ENCODE measurements around the gene GJD3. TPM values are rescaled to one million over a fixed set of nuclear protein-coding genes. Genes with fewer than 3 reads are reported as not detected.

The GJD3 gene
- total RNA-seq, 1 experiment from 2014 or later, result not detected

DNA sequence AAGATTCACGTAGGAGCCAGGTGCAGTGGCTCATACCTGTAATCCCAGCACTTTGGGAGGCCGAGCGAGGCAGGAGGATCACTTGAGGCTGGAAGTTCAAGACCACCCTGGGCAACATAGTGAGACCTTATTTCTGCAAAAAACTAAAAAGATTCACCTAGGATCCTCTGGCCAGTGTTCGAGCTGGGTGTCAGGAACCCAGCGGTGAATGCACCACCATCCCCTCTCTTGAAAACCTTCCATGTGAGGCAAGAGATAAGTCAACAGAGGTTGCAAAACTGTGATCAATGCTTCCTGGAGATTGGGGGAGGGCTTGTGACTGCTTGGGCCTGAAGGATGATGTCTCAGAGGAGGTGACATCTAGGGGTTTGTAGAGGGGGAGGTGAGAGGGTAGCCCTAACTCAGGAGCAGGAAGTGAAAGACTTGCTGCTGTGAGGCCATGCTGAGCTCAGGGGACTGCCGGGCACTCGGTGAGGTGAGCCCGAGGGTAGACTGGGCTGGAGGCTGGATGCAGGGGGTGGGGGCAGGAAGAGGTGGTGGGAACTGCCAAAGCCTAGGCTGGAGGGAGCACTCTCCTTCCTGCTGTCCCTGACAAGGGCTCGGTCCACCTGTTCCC, 11.7 kb downstream of the GJD3 start:
- TF ChIP-seq, protein P1, sequence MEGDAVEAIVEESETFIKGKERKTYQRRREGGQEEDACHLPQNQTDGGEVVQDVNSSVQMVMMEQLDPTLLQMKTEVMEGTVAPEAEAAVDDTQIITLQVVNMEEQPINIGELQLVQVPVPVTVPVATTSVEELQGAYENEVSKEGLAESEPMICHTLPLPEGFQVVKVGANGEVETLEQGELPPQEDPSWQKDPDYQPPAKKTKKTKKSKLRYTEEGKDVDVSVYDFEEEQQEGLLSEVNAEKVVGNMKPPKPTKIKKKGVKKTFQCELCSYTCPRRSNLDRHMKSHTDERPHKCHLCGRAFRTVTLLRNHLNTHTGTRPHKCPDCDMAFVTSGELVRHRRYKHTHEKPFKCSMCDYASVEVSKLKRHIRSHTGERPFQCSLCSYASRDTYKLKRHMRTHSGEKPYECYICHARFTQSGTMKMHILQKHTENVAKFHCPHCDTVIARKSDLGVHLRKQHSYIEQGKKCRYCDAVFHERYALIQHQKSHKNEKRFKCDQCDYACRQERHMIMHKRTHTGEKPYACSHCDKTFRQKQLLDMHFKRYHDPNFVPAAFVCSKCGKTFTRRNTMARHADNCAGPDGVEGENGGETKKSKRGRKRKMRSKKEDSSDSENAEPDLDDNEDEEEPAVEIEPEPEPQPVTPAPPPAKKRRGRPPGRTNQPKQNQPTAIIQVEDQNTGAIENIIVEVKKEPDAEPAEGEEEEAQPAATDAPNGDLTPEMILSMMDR (conservative IDR thresholded peaks at IDR 0.05), result no peak
- Histone ChIP-seq H2BK5ac (ENCODE audit: insufficient read length, low read length) (no peak overlapping the region), H3K79me1 (ENCODE audit: insufficient read depth, low read depth, low read length, poor library complexity, severe bottlenecking) (no peaks in the 10 kb centered on the region), H3K4me1 (ENCODE audit: insufficient read depth, low read length) (no peaks in the 10 kb centered on the region; the same call in 1 of the 2 replicates), H3K79me2 (ENCODE audit: insufficient read depth, low read length) (no peaks in the 10 kb centered on the region), H3K9me3 (ENCODE audit: control insufficient read depth, low read depth, low read length) (no peaks in the 10 kb centered on the region), H2BK12ac (ENCODE audit: insufficient read length, low read depth, low read length) (no peak overlapping the region), H2AK5ac (ENCODE audit: insufficient read length, low read length) (no peak overlapping the region), H3K4me2 (ENCODE audit: insufficient read depth, insufficient read length, low read length) (no peak overlapping the region), H3K9ac (ENCODE audit: extremely low read depth, insufficient read length, low read length) (no peak overlapping the region), H2AFZ (ENCODE audit: low read length) (no peak overlapping the region), H2BK20ac (ENCODE audit: low read depth, low read length, poor library complexity, severe bottlenecking) (no peak overlapping the region), H3K14ac (ENCODE audit: insufficient read depth, low read length) (no peak overlapping the region), H4K5ac (ENCODE audit: insufficient read length, low read depth, low read length) (no peak overlapping the region), H3K56ac (ENCODE audit: insufficient read length, low read depth, low read length) (no peak overlapping the region), H3K27ac (ENCODE audit: insufficient read length, low read depth, low read length) (no peak overlapping the region), H4K91ac (ENCODE audit: insufficient read length, low read depth, low read length) (no peak overlapping the region), H3K27me3 (ENCODE audit: insufficient read depth, low read length) (no peaks in the 10 kb centered on the region; the same call in 1 of the 2 replicates), H2BK15ac (ENCODE audit: low read depth, low read length) (no peak overlapping the region), H3K4ac (ENCODE audit: low read depth, low read length) (no peak overlapping the region), H3K23ac (ENCODE audit: insufficient read length, low read depth, low read length) (no peak overlapping the region), H3K23me2 (ENCODE audit: insufficient read length, low read depth, low read length, poor library complexity, severe bottlenecking) (no peaks in the 10 kb centered on the region), H4K8ac (replicated peaks; ENCODE audit: insufficient read length, low read depth, low read length) (no peak overlapping the region), H3T11ph (ENCODE audit: low read length) (no peak overlapping the region), H4K20me1 (ENCODE audit: control insufficient read depth, insufficient read depth, insufficient read length) (no peaks in the 10 kb centered on the region), H3K18ac (ENCODE audit: insufficient read length, low read depth, low read length) (no peak overlapping the region), H2BK120ac (ENCODE audit: low read depth, low read length, poor library complexity, severe bottlenecking) (no peak overlapping the region)
- no peak overlapping the region for H3K27ac Mint-ChIP-seq
- no CpG with 5 or more reads among the region's 9 CpGs for WGBS (ENCODE audit: extremely low coverage, insufficient read length, low lambda C conversion rate)
- H3K4me1 Mint-ChIP-seq, result peaks cover 48 to 55% of the 10 kb centered on the region in 2 experiments
- H3K27me3 Mint-ChIP-seq (ENCODE audit: low read depth), result peaks cover 45% of the 10 kb centered on the region
- H3K9me3 Mint-ChIP-seq, result no peaks in the 10 kb centered on the region
- peaks cover 20 to 33% (median 31%) of the 10 kb centered on the region in 3 experiments for H3K36me3 Mint-ChIP-seq (ENCODE audit: insufficient read depth in 1 of 3, low read depth in 3 of 3)
- DNase-seq, result no peak
- H3K4me3 Mint-ChIP-seq, result peak overlapping the region in 1 of 2 experiments; percentile 47; a peak in 1 of 5 replicates
